ENCODE data around the gene TMCC1.

Gene TMCC1

DNA sequence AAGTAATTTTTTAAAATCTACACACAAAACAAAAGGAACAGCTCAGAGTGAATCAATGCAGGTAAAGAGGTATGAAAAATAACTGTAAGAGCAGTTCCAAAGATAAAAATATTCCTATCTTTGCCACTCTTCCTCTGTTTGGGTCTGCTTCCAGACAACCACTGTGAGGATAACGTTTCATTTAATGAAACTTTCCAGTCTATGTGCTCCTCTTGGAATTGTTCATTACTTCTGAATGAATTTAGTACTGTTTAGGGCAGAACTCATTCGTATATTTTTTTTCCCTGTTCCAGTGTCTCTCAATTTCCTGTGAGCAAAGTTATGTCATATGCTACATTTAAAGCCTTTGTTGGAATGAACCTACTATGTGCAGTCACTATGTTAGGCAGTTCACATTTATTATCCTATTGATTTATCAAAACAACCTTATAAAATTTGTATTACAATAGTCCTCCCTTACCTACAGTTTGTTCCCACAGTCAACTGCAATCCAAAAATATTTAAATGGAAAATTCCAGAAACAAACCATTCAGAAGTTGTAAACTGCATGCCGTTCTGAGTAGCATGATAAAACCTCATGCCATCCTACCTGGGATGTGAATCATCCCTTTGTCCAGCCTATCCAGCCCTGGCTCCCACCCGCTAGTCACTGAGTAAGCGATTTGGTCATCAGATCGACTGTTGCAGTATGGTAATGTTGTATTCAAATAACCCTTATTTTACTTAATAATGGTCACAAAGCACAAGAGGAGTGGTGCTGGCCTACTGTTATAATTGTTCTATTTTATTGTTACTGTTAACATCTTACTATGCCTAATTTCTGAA is 98.1 kb downstream of the TMCC1 start:
- TF ChIP-seq, protein P1, sequence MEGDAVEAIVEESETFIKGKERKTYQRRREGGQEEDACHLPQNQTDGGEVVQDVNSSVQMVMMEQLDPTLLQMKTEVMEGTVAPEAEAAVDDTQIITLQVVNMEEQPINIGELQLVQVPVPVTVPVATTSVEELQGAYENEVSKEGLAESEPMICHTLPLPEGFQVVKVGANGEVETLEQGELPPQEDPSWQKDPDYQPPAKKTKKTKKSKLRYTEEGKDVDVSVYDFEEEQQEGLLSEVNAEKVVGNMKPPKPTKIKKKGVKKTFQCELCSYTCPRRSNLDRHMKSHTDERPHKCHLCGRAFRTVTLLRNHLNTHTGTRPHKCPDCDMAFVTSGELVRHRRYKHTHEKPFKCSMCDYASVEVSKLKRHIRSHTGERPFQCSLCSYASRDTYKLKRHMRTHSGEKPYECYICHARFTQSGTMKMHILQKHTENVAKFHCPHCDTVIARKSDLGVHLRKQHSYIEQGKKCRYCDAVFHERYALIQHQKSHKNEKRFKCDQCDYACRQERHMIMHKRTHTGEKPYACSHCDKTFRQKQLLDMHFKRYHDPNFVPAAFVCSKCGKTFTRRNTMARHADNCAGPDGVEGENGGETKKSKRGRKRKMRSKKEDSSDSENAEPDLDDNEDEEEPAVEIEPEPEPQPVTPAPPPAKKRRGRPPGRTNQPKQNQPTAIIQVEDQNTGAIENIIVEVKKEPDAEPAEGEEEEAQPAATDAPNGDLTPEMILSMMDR (IDR thresholded peaks at IDR 0.05; ENCODE audit: insufficient read depth, low read depth, low read length, missing control alignments): no peak
- H3K4me3 ChIP-seq (ENCODE audit: low read length): no peak overlapping the region
- peak; percentile 96 for DNase-seq (ENCODE audit: low read depth)

DNA sequence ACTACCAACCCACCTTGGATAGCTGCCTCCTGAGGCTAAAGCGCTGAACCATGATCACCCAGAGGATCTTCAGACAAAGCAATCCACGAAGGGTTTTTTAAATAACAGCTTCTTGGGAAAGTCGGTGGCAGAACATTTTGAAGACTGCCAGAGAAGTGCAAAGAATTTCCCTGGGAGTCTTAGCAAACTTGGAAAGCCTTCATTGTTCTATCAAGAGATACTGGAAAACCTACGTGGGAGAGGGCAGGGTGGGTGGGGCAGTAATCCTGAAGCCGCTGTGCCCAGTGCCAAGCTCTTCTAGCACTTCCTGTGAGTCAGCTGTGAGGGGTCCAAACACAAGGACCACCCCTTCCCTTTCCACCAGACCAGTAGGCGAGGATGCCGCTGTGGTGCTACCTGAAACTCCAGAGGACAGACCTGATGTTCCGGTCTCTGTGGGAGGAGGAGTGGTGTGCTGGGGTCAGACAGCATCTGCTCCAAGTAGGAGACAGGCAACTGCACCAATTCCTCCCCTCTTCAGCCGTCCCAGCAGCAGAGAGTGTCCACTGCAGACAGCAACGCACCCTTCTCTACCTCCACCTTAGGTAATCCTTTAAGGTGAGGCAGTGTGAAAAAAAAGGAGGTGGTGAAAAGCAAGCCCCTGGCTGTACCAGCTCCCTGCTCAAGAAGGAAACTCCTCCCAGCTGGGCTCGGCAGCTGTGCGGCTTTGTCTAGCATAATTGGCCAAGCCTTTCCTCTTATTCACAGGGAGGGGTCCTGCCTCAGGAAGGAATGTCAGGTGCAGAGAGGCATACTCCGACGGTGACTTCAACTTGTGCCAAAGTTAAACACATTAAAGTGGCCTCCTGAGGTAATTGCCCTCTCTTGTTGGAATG is 99.0 kb downstream of the TMCC1 start:
- peak; percentile 99 for DNase-seq (ENCODE audit: low read depth)
- peak overlapping the region; percentile 47 for H3K4me3 ChIP-seq (ENCODE audit: low read length)
- TF ChIP-seq, protein P1 (IDR thresholded peaks at IDR 0.05; ENCODE audit: insufficient read depth, low read depth, low read length, missing control alignments): no peak

DNA sequence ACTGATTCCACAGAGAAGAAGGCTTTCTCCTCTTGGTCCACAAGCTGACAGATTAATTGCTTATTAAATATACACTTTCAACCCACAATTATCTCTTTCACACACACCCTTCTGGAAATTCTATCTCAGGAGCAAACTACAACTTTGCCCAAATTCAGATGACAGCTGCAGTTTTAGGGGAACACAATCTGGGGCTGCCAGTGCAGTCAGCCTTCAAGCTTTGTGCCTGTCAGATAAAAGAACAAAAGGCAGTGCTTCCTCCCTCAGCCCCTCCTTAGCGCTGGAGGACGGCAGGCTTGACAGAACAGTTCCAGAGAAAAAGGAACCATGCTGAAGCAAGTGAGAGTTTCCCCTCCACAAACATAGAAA is 99.6 kb downstream of the TMCC1 start:
- H3K4me3 ChIP-seq (ENCODE audit: low read length): peak overlapping the region; percentile 47
- peak; percentile 49 for DNase-seq (ENCODE audit: low read depth)
- TF ChIP-seq, protein P1 (IDR thresholded peaks at IDR 0.05; ENCODE audit: insufficient read depth, low read depth, low read length, missing control alignments): no peak

- DNase-seq (ENCODE audit: low read depth): peak; percentile 52
- H3K4me3 ChIP-seq (ENCODE audit: low read length): peak overlapping the region; percentile 47
- TF ChIP-seq, protein P1 (IDR thresholded peaks at IDR 0.05; ENCODE audit: insufficient read depth, low read depth, low read length, missing control alignments): no peak
Observed at GRCh38 chr3:129793319-129793718, 100.2 kb downstream of the TMCC1 start.

- TF ChIP-seq, protein P1 (IDR thresholded peaks at IDR 0.05; ENCODE audit: insufficient read depth, low read depth, low read length, missing control alignments): no peak
- no peak for DNase-seq (ENCODE audit: low read depth)
- H3K4me3 ChIP-seq (ENCODE audit: low read length): no peak overlapping the region
Observed at GRCh38 chr3:129783470-129783869, 110.0 kb downstream of the TMCC1 start.

GRCh38 chr3:129778871-129779270 is 114.6 kb downstream of the TMCC1 start:
- DNase-seq (ENCODE audit: low read depth): no peak
- TF ChIP-seq, protein P1 (IDR thresholded peaks at IDR 0.05; ENCODE audit: insufficient read depth, low read depth, low read length, missing control alignments): no peak
- H3K4me3 ChIP-seq (ENCODE audit: low read length): no peak overlapping the region
